Neuronal stem cell (in vitro differentiated cells): ENCODE measurements around the gene PHKB.
"Not testable (repeated sequence)": the region's sequence is repeated elsewhere in the genome, so short reads cannot be mapped to it uniquely, and the experiment has no call there.

Experiments used
- DNase-seq: peaks from one replicate; pipeline ENCODE4 v3.0.0-alpha.2; 2013; ENCODE audit warnings: low spot score
- H2AFZ ChIP-seq: one replicate; pipeline ENCODE4 v1.6.1; 2013; ENCODE audit warnings: mild to moderate bottlenecking, low read length, inconsistent platforms
- H2AK5ac ChIP-seq: 2 replicates; pipeline ENCODE4 v1.6.1; 2013; ENCODE audit warnings: low read depth, mild to moderate bottlenecking, inconsistent platforms, low read length, moderate library complexity, mixed read lengths
- H2BK120ac ChIP-seq: 2 replicates; pipeline ENCODE4 v1.6.1; 2013; ENCODE audit warnings: low read depth, mild to moderate bottlenecking, inconsistent platforms, low read length, moderate library complexity, mixed read lengths
- H2BK12ac ChIP-seq: one replicate; pipeline ENCODE4 v1.6.1; 2013; ENCODE audit warnings: low read length, inconsistent platforms
- H2BK15ac ChIP-seq: 2 replicates; pipeline ENCODE4 v1.6.1; 2013; ENCODE audit warnings: mild to moderate bottlenecking, low read length, inconsistent platforms, mixed read lengths
- H2BK5ac ChIP-seq: one replicate; pipeline ENCODE4 v1.6.1; 2013; ENCODE audit warnings: inconsistent platforms, mild to moderate bottlenecking, low read length, moderate library complexity
- H3K14ac ChIP-seq: one replicate; pipeline ENCODE4 v1.6.1; 2013; ENCODE audit warnings: low read length, inconsistent platforms
- H3K18ac ChIP-seq: 2 replicates; pipeline ENCODE4 v1.6.1; 2013; ENCODE audit warnings: low read length, inconsistent platforms
- H3K23ac ChIP-seq: 2 replicates; pipeline ENCODE4 v1.6.1; 2013; ENCODE audit warnings: low read depth, mild to moderate bottlenecking, mixed read lengths, low read length, inconsistent platforms; ENCODE audit not compliant: poor library complexity
- H3K27ac ChIP-seq: replicated peaks from 3 replicates; pipeline ENCODE4 v1.5.1; 2013; ENCODE audit warnings: low read length, inconsistent platforms
- H3K27me3 ChIP-seq, 3 experiments: 2 replicates each; pipeline ENCODE4 v1.6.1; 2013; ENCODE audit warnings: low read length in 3 of 3, mild to moderate bottlenecking in 2 of 3, inconsistent platforms in 1 of 3, low read depth in 1 of 3, mixed read lengths in 1 of 3, moderate library complexity in 1 of 3; ENCODE audit not compliant: control insufficient read depth in 3 of 3, insufficient read depth in 3 of 3
- H3K36me3 ChIP-seq, 2 donors: replicated peaks in 1 of 2; 2 replicates each; pipeline ENCODE4 v1.6.1; 2013; ENCODE audit warnings: low read length in 2 of 2; ENCODE audit not compliant: control insufficient read depth in 2 of 2, insufficient read depth in 2 of 2
- H3K4ac ChIP-seq: 2 replicates; pipeline ENCODE4 v1.6.1; 2013; ENCODE audit warnings: inconsistent platforms, mild to moderate bottlenecking, low read length, moderate library complexity
- H3K4me1 ChIP-seq, 2 donors: 1 replicate in 1 of 2; 2 replicates in 1 of 2; pipeline ENCODE4 v1.6.1; 2013; ENCODE audit warnings: low read length in 2 of 2, low read depth in 1 of 2; ENCODE audit not compliant: control insufficient read depth in 2 of 2, insufficient read depth in 1 of 2
- H3K4me2 ChIP-seq: one replicate; pipeline ENCODE4 v1.6.1; 2013; ENCODE audit warnings: mild to moderate bottlenecking, low read length, inconsistent platforms; ENCODE audit not compliant: insufficient read depth, poor library complexity, severe bottlenecking
- H3K4me3 ChIP-seq, 2 donors: 2 replicates each; pipeline ENCODE4 v1.5.1; 2013; ENCODE audit warnings: low read length in 2 of 2, mild to moderate bottlenecking in 2 of 2, inconsistent platforms in 1 of 2, moderate library complexity in 1 of 2
- H3K79me1 ChIP-seq: one replicate; pipeline ENCODE4 v1.6.1; 2013; ENCODE audit warnings: low read depth, mild to moderate bottlenecking, inconsistent platforms, low read length, moderate library complexity
- H3K9ac ChIP-seq: one replicate; pipeline ENCODE4 v1.6.1; 2013; ENCODE audit warnings: mild to moderate bottlenecking, low read depth, low read length, inconsistent platforms; ENCODE audit not compliant: poor library complexity
- H3K9me3 ChIP-seq, 2 donors: replicated peaks in 1 of 2; 2 replicates each; pipeline versions ENCODE3 to v1.6.1; 2013; ENCODE audit warnings: low read length in 2 of 2, mild to moderate bottlenecking in 2 of 2, inconsistent platforms in 1 of 2, low read depth in 1 of 2, mixed read lengths in 1 of 2, moderate library complexity in 1 of 2; ENCODE audit not compliant: control insufficient read depth in 2 of 2, insufficient read depth in 1 of 2
- H4K8ac ChIP-seq: one replicate; pipeline ENCODE4 v1.6.1; 2013; ENCODE audit warnings: low read depth, mild to moderate bottlenecking, inconsistent platforms, low read length, moderate library complexity
- H4K91ac ChIP-seq: one replicate; pipeline ENCODE4 v1.6.1; 2013; ENCODE audit warnings: low read length, low read depth, mild to moderate bottlenecking, inconsistent platforms; ENCODE audit not compliant: poor library complexity
- WGBS, 2 donors: extraction: QIAGEN DNeasy Blood & Tissue Kit; methylation state at CpG; one replicate each; pipeline ENCODE4 v1.1.7; 2013; ENCODE audit warnings: missing lambda C conversion rate in 2 of 2, mixed read lengths in 1 of 2; ENCODE audit not compliant: insufficient read length in 2 of 2, insufficient replicate concordance in 1 of 2; ENCODE audit errors: extremely low coverage in 2 of 2; 5-methylcytosine and 5-hydroxymethylcytosine counted together

PHKB gene

DNA sequence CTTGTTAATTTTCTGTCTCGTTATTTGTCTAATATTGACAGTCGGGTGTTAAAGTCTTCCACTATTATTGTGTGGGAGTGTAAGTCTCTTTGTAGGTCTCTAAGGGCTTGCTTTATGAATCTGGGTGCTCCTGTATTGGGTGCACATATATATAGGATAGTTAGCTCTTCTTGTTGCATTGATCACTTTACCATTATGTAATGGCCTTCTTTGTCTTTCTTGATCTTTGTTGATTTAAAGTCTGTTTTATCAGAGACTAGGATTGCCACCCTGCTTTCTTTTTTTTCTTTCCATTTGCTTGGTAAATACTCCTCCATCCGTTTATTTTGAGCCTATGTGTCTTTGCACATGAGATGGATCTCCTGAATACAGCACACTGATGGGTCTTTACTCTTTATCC is 90.6 kb downstream of the PHKB start:
- DNase-seq, H3K4me3 ChIP-seq, H3K9ac ChIP-seq, H3K9me3 ChIP-seq, H2BK5ac ChIP-seq, H3K23ac ChIP-seq, H4K91ac ChIP-seq, H2AFZ ChIP-seq, H2BK120ac ChIP-seq, H4K8ac ChIP-seq, H3K4ac ChIP-seq, H3K4me1 ChIP-seq, H3K27me3 ChIP-seq, H3K18ac ChIP-seq, H2BK12ac ChIP-seq, H2AK5ac ChIP-seq, H3K79me1 ChIP-seq, H3K14ac ChIP-seq, H3K27ac ChIP-seq, H2BK15ac ChIP-seq, H3K4me2 ChIP-seq: not testable (repeated sequence)
- no CpG with 5 or more reads among the region's 3 CpGs for WGBS, 2 donors
- peaks cover 2 to 13% of the 10 kb centered on the region in 2 donors for H3K36me3 ChIP-seq

DNA sequence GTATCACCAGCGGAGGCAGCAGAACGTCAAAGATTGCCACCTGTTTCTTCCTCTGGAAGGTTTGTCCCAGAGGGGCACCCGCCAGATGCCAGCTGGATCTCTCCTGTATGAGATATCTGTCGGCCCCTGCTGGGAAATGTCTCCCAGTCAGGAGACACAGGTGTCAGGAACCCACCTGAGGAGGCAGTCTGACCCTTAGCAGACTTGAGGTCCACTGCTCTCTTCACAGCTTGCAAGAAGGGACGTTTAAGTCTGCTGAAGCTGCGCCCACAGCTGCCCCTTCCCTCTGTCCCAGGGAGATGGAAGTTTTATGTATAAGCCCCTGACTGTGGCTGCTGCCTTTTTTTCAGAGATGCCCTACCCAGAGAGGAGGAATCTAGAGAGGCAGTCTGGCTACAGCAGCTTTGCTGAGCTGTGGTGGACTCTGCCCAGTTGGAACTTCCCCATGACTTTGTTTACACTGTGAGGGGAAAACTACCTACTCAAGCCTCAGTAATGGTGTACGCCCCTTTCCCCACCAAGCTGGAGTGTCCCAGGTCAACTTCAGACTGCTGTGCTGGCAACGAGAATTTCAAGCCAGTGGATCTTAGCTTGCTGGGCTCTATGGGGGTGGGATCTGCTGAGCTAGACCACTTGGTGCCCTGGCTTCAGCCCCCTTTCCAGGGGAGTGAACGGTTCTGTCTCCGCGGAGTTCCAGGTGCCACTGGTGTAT is 92.9 kb downstream of the PHKB start:
- Histone ChIP-seq H3K18ac (no peak overlapping the region), H3K14ac (no peak overlapping the region), H3K4me3 (no peak overlapping the region), H2BK120ac (no peak overlapping the region), H2AFZ (no peak overlapping the region), H4K91ac (no peak overlapping the region), H3K4me1 (no peaks in the 10 kb centered on the region), H3K4me2 (no peak overlapping the region), H3K9ac (no peak overlapping the region), H2AK5ac (no peak overlapping the region), H2BK15ac (no peak overlapping the region), H2BK5ac (no peak overlapping the region), H3K9me3 (peaks cover 2 to 3% of the 10 kb centered on the region in 2 donors), H3K4ac (no peak overlapping the region), H3K23ac (no peak overlapping the region), H2BK12ac (no peak overlapping the region), H3K79me1 (no peaks in the 10 kb centered on the region), H4K8ac (no peak overlapping the region), H3K27me3 (no peaks in the 10 kb centered on the region), H3K36me3 (peaks cover 0 to 9% of the 10 kb centered on the region in 2 donors), H3K27ac (no peak overlapping the region)
- no CpG with 5 or more reads among the region's 11 CpGs for WGBS, 2 donors
- no peak for DNase-seq

DNA sequence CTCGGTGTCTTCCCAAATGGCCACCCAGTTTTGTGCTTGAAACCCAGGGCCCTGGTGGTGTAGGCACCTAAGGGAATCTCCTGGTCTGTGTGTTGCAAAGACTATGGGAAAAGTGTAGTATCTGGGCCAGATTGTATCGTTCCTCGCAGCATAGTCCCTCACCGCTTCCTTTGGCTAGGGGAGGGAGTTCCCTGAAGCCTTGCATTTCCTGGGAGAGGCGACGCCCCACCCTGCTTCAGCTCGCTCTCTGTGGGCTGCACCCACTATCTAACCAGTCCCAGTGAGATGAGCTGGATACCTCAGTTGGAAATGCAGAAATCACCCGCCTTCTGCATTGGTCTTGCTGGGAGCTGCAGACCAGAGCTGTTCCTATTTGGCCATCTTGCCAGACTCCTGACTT is 93.5 kb downstream of the PHKB start:
- H3K79me1 ChIP-seq, H3K27me3 ChIP-seq, H3K4me2 ChIP-seq, H3K9me3 ChIP-seq, H3K36me3 ChIP-seq, H3K14ac ChIP-seq, H3K4me3 ChIP-seq, H3K27ac ChIP-seq, H3K18ac ChIP-seq, H2BK5ac ChIP-seq, DNase-seq, H2BK15ac ChIP-seq, H2BK120ac ChIP-seq, H4K8ac ChIP-seq, H4K91ac ChIP-seq, H3K23ac ChIP-seq, H2AFZ ChIP-seq, H3K9ac ChIP-seq, H2BK12ac ChIP-seq, H2AK5ac ChIP-seq, H3K4me1 ChIP-seq, H3K4ac ChIP-seq: not testable (repeated sequence)
- WGBS, 2 donors, result no CpG with 5 or more reads among the region's 8 CpGs

DNA sequence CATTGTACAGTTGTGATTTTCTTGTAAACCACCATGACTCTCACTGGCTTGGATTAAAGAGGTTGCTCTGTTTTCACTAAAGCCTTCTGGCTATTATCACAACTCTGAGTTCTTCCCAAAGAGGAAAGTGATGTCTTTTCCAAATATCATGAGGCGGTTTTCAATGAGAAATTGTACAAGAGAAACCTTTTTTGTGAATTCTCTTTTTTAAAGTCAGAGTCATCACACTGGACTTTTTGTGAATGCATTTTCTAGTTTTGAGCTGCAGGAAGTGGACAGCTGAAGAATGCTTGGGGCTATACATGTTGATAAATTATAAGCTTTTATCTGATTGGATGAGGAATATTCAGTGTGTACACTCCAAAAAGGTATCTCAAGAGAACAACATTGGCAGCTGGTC is 100.2 kb downstream of the PHKB start:
- Histone ChIP-seq H2BK15ac (no peak overlapping the region), H3K4me1 (no peaks in the 10 kb centered on the region), H2AK5ac (no peak overlapping the region), H2BK120ac (no peak overlapping the region), H3K4ac (no peak overlapping the region), H3K27me3 (no peaks in the 10 kb centered on the region), H4K8ac (no peak overlapping the region), H2BK12ac (no peak overlapping the region), H3K14ac (no peak overlapping the region), H3K79me1 (no peaks in the 10 kb centered on the region), H3K4me3 (no peak overlapping the region), H4K91ac (no peak overlapping the region), H2BK5ac (no peak overlapping the region), H3K18ac (no peak overlapping the region), H3K4me2 (no peak overlapping the region), H3K36me3 (no peaks in the 10 kb centered on the region), H2AFZ (no peak overlapping the region), H3K9ac (no peak overlapping the region), H3K9me3 (peaks cover 0 to 3% of the 10 kb centered on the region in 2 donors), H3K27ac (no peak overlapping the region), H3K23ac (no peak overlapping the region)
- WGBS, 2 donors, result no CpG with 5 or more reads among the region's 1 CpG
- DNase-seq, result no peak
